GM10847 (cell line): Measurements from ENCODE around the gene TUBD1.

ENCODE experiments used
- POLR2A ChIP-seq: IDR thresholded peaks from 2 replicates; pipeline ENCODE4 v1.6.1; 2011; ENCODE audit not compliant: insufficient read length; ENCODE audit errors: extremely low read depth

The TUBD1 gene

DNA sequence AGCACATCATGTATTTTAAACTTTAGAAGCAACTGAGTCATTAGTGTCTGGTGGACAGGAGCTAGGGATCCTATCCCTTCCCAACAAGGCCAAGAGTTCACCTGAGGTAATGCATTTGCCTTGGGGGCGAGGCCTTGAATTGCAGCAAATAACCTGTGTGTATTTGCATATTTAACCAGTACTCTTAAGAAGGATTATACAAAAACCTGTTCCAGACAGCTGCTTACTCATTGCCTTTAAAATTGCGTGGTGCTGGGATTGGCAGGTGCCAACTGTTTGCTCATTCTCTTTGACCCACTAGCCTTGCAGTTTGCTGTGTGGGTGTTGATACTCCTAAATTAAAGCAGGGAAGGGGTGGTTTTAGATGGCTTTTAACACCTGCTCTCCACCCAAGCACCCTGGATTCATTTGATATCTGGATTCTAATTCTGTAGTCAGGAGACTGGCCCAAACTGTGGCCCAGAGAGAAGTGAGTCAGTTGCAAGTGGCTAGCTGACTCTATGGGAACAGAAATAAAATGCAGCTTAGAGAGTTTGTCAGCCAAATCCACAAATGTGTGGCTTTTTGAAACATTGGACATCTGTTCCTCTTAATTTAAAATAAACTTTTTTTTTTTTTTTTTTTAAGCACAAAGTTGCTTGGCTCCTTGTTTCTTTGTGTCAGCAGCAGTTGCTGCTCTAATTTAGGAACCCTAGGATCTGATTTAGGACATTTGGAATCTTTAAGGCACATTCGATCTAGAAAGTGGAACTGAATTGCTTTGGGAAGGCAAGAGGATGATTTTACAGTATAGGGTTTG lies 46.9 kb downstream of the TUBD1 start:
- TF ChIP-seq POLR2A: no peak

DNA sequence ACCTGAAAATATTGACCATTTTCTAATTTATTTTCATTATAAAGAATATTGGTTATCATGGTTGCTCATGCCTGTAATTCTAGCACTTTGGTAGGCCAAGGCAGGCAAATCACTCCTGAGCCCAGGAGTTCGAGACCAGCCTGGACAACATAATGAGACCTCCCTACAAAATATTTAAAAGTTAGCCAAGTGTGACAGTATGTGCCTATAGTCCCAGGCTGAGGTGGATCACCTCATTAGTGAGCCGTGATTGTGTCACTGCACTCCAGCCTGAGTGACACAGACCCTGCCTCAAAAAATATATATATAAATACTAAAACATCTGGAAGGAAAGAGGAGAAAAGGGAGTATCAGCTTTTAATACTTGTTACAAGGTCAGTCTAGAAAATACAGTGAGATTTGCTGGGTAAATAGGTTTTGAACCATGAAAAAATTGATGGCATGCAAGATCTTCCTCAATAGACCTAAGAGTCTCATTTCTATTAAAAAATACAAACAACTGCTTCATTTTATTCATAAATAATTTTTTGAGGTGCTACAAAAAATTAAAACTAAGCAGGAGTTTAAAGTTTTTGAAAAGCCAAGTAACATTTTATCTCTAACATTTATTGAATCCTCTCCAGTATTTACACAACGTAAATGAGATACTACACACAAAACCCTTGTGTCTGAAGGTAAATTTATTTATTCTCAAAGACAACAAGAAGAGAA lies 47.7 kb downstream of the TUBD1 start:
- TF ChIP-seq POLR2A: no peak

DNA sequence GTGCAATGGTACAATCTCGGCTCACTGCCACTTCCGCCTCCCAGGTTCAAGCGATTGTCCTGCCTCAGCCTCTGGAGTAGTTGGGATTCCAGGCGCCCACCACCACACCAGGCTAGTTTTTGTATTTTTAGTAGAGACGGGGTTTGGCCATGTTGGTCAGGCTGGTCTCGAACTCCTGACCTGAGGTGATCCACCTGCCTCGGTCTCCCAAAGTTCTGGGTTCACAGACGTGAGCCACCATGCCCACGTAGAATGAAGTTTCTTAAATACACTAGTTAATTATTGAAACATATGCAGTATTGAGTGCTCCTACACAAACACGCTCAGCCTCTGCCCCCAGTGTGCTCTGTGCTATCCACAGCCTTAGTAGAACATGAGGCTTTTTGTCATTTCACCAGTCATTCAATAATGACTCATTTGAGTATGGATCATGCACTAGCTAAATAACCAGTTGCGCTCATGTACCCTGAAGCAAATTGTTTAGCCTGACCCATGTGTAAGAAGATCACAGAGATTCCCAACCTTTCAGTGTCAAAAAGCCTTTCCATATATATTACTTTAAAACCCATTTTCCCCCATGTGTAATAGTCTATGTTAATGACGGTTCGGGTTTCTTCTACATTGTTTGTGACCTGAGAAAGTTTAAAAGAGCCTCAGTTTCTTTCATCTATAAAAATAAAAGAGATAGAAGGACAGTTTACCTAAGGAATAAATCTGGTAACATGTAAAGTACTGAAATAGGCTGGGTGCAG lies 49.7 kb downstream of the TUBD1 start:
- peak; percentile 32 for TF ChIP-seq POLR2A

DNA sequence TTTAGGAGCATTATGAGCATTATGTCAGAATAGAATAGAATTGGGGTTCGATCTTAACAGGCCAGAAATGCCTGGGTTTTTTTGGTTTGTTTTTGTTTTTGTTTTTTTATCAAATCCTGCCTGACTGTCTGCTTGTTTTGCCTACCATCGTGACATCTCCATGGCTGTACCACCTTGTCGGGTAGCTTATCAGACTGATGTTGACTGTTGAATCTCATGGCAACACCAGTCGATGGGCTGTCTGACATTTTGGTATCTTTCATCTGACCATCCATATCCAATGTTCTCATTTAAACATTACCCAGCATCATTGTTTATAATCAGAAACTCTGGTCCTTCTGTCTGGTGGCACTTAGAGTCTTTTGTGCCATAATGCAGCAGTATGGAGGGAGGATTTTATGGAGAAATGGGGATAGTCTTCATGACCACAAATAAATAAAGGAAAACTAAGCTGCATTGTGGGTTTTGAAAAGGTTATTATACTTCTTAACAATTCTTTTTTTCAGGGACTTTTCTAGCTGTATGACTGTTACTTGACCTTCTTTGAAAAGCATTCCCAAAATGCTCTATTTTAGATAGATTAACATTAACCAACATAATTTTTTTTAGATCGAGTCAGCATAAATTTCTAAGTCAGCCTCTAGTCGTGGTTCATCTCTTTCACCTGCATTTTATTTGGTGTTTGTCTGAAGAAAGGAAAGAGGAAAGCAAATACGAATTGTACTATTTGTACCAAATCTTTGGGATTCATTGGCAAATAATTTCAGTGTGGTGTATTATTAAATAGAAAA lies 51.5 kb downstream of the TUBD1 start:
- peak; percentile 13 for TF ChIP-seq POLR2A

DNA sequence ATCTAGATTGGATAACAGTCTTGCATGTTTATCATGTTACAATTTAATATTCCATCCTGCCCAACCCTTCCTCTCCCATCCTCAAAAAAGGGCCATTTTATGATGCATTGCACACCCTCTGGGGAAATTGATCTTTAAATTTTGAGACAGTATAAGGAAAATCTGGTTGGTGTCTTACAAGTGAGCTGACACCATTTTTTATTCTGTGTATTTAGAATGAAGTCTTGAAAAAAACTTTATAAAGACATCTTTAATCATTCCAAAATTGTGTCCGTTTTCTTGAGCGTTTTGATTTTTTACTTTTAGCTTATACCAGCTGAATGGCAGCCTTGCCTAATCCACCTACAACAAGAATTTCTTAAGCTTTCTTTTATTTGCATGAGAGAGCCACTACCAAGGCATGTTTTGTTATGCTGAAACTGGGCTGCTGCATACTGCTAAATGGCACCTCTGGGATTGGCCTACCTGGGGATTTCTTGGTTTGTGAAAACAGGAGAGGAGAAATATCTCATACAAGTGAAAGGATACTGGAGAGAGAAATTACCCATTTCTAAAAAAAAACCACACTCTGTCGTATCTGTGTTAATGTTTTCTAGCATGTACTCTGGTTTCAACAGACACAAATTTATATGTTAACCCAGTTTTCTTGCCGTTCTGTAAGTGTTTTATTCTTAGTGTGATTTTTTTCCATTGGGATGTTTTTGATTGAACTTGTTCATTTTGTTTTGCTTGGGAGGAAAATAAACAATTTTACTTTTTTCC lies 52.2 kb downstream of the TUBD1 start:
- peak; percentile 5 for TF ChIP-seq POLR2A

DNA sequence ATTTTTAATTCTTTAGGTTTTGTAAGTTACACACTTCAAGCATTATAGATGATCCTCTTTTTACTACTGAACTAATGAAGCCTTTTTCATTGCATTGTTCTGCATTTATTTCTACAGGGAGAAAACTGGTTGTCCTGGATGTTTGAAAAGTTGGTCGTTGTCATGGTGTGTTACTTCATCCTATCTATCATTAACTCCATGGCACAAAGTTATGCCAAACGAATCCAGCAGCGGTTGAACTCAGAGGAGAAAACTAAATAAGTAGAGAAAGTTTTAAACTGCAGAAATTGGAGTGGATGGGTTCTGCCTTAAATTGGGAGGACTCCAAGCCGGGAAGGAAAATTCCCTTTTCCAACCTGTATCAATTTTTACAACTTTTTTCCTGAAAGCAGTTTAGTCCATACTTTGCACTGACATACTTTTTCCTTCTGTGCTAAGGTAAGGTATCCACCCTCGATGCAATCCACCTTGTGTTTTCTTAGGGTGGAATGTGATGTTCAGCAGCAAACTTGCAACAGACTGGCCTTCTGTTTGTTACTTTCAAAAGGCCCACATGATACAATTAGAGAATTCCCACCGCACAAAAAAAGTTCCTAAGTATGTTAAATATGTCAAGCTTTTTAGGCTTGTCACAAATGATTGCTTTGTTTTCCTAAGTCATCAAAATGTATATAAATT lies 53.0 kb downstream of the TUBD1 start:
- peak; percentile 16 for TF ChIP-seq POLR2A

DNA sequence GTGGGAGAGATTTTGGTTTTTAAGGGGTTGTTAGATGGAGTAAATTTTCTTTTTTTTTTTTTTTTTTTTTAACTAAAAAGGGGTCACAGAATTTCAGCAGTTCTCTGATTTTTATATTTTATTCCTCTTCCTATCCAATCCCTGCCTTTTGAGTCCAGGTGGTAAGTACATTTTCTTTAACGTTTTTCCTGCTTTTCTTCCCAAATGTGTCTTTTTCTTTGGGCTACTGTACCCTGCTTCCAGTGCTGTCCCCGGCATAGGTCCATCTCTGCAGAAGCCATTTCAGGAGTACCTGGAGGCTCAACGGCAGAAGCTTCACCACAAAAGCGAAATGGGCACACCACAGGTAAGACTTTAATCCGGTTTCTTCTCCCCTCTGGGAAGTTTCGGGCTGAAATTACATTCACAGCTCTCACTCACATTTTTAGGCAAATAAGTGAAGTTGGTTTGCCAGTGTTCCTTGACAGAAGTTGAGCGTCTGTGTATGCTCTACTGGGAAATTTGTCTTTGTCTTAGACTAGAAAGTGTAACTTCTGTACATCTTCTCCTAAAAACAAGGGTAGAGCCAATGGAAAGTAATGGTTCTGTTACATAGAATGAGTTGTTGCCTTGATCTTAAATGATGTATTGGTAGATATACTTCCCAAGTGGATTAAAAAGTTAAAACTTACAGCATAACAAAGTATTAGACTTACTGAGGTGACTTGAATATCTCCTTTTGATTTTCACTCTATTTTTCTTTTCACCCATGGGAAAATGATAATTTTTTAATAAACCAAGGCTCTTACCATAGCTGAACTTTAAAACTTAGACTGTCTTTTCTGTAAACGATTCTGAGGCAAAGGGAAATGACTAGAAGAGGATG lies 54.5 kb downstream of the TUBD1 start:
- TF ChIP-seq POLR2A: no peak

DNA sequence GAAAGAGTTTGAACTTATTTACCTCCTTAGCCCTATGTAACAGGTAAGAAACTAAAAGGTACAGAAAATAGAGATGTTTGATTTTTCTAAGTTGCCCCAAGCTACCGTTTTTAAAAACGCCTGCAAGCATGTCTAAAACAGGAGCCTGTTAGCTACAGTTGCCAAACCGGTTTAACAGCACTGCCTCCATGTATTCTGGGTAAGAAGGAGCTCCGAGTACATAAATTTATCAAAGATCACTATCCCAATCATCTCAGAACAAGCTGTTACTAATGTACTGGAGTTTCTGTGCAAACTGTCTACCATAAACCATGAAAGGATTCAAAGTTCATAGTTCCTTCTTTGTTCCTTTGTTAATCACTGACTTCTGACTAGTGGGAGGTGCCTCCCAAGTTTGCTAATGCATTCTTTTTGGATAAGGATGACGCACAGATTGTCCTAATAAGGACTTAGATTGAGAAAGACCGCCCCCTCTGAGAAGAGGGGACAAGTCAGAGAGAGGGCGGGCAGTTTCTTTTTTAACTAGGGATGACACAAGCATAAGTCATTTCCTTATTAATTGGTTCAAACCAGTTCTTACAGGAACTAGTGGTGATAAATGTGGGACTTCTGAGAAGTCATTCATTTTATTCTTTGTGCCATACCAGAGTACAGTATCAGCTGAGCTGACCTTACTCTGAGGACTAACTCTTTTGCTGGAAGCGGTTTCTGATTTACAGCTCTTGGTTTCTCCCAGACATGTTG lies 55.3 kb downstream of the TUBD1 start:
- peak; percentile 32 for TF ChIP-seq POLR2A

DNA sequence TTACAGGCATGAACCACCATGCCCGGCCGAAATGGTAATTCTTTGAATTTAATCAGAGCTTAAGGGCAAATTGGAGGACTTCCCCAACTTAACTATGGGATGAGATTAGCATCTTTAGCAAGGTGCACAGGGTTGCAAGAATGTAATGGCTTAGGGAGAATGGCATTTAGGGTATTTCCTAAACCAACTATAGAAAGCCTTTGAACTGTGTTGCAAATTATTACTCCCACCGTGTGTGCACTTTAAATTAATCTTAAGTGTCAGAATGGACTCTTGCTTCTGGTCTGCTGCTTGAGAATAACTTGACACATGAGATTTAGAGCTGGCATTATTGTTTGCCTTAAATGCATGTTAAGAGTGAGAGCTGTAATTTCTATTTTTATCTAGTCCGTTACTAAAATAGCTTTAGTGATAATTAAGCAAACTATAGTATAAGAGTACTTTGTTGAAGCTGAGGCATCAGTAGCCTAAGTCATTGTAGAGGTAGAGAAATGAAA lies 59.8 kb downstream of the TUBD1 start:
- no peak for TF ChIP-seq POLR2A

DNA sequence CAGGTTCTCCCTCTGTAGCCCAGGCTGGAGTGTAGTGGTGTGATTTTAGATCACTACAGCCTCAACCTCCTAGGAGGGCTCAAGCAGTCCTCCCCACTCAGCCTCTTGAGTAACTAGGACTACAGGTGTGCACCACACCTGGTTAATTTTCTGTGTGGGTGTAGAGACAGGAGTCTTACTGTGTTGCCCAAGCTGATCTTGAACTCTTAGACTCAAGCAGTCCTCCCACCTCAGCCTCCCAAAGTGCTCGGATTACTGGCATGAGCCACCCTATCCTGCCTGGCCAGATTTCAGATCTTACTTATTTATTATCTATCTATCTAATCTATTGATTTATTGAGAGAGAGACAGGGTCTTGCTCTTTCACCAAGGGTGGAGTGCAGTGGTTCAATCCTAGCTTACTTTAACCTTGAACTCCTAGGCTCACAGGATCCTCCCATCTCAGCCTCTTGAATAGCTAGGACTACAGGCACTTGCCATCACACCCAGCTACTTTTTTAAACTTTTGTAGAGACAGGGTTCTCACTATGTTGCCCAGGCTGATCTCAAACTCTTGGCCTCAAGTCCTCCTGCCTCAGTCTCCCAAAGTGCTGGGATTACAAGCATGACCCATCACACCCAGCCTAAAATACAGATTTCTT lies 61.8 kb downstream of the TUBD1 start:
- TF ChIP-seq POLR2A: no peak

DNA sequence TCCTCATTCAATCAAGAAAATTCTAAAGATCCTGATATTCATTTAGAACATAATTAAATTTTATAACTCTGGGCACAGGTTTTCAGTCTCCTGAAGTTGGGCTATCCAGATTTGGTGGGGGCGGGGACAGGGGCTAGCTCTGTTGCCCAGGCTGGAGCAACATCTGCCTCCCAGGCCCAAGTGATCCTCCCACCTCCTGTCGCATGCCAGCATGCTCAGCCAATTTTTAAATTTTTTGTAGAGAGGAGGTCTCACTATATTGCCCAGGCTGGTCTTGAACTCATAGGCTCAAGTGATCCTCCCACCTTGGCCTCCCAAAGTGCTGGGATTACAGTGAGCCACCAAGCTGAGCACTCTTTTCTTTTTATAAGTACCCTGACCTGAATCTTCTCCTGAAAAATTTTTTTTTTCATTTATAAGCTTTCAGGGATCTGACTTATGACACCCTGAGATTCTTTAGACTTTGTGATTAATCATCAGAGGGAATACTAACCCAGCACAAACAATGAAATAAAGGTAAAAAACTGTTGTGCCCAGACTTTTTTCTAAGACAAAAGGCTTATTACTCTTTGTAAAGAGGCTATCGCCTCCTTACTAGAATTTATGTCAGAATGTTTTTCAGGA lies 62.6 kb downstream of the TUBD1 start:
- TF ChIP-seq POLR2A: no peak
